Measurements from ENCODE around the gene BMP7. TPM values are rescaled to one million over a fixed set of nuclear protein-coding genes. Genes with fewer than 3 reads are reported as not detected.

Gene BMP7
- total and polyA plus RNA-seq, 9 of the 15 experiments (the other 6 are each of a cell fraction or from before 2014, with no cell fraction given) = 0.18 TPM; not detected in 8

DNA sequence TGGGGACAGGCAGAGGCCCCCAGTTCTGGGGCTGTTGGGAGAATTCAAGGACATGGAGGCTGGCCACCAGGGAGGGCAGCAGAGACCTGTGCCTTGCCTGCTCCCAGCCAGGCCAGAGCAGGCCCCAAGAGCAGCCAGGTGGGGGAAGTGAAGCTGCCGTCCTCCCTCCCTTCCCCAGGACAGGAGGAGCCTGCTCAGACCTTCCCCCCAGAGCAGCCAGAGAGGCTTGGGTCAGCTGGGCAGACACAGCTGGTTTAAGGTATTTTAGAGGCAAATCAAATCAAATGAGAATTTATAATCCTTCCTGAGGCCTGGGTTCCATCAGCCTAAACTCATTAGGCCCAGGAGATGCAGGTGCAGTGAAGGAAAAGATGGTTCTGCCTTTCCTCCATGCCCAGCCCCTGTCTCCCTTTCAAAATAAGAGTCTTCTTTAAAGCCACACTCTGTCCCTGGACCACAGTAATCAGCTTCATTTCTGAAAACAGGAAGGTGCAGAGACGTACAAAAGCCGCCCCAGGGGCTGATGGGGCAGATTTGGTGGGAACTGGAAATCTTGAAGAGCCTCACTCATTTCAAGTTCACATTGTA is 21.7 kb downstream of the BMP7 start:
- H3K79me2 ChIP-seq (ENCODE audit: control insufficient read depth, insufficient read depth, low read length) = no peaks in the 10 kb centered on the region
- no peak overlapping the region for H3K4me3 ChIP-seq
- intact Hi-C loops (cut with micrococcal nuclease) (no loop called here), in situ Hi-C loops (cut with MboI) (no loop called here)
- H3K9ac ChIP-seq (ENCODE audit: insufficient read depth in 1 of 2, low read depth in 2 of 2, low read length in 2 of 2) = no peak overlapping the region
- peaks cover 2% of the 10 kb centered on the region for H3K9me1 ChIP-seq (ENCODE audit: control insufficient read depth, insufficient read depth, low read length)
- no peak for FAIRE-seq
- H4K20me1 ChIP-seq (replicated peaks; ENCODE audit: control insufficient read depth, insufficient read depth, low read length) = no peaks in the 10 kb centered on the region
- DNase-seq (ENCODE audit: extremely low read depth in 1 of 4, low spot score in 3 of 4) = peak in 2 of 4 experiments; percentile 14 to 30
- ChIA-PET POLR2A (no interaction called here), CTCF (ENCODE audit: low intra/inter-chr PET ratio) (no interaction called here)
- H3K36me3 ChIP-seq (ENCODE audit: control insufficient read depth, insufficient read depth, low read length) = no peaks in the 10 kb centered on the region
- H3K4me2 ChIP-seq (ENCODE audit: insufficient read depth, low read length) = no peak overlapping the region
- H3K27ac ChIP-seq (ENCODE audit: extremely low read depth, low read depth, low read length) = no peak overlapping the region
- 4% methylated on average over 3 of the region's 3 CpGs for WGBS (ENCODE audit: insufficient coverage, low coverage, missing lambda C conversion rate)
- H3K27me3 ChIP-seq (ENCODE audit: control insufficient read depth in 2 of 2, insufficient read depth in 2 of 2, low read length in 2 of 2) = peaks cover 0 to 14% of the 10 kb centered on the region in 2 experiments; a peak in 1 of 5 replicates
- no peaks in the 10 kb centered on the region for H3K4me1 ChIP-seq (replicated peaks in 1 of 2; ENCODE audit: control insufficient read depth in 2 of 2, insufficient read depth in 2 of 2, low read length in 2 of 2)
- no peak overlapping the region for H2AFZ ChIP-seq (ENCODE audit: low read depth, low read length)
- no peaks in the 10 kb centered on the region for H3K9me3 ChIP-seq (replicated peaks; ENCODE audit: control insufficient read depth, insufficient read depth, low read depth, low read length)
- BruUV-seq (replicated peaks) = no TSS peak
- ATAC-seq = peak; percentile 91
- TF ChIP-seq, protein P1, sequence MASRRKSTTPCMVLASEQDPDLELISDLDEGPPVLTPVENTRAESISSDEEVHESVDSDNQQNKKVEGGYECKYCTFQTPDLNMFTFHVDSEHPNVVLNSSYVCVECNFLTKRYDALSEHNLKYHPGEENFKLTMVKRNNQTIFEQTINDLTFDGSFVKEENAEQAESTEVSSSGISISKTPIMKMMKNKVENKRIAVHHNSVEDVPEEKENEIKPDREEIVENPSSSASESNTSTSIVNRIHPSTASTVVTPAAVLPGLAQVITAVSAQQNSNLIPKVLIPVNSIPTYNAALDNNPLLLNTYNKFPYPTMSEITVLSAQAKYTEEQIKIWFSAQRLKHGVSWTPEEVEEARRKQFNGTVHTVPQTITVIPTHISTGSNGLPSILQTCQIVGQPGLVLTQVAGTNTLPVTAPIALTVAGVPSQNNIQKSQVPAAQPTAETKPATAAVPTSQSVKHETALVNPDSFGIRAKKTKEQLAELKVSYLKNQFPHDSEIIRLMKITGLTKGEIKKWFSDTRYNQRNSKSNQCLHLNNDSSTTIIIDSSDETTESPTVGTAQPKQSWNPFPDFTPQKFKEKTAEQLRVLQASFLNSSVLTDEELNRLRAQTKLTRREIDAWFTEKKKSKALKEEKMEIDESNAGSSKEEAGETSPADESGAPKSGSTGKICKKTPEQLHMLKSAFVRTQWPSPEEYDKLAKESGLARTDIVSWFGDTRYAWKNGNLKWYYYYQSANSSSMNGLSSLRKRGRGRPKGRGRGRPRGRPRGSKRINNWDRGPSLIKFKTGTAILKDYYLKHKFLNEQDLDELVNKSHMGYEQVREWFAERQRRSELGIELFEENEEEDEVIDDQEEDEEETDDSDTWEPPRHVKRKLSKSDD (conservative IDR thresholded peaks at IDR 0.05; ENCODE audit: low read length) = no peak
- TF ChIP-seq, protein P2, sequence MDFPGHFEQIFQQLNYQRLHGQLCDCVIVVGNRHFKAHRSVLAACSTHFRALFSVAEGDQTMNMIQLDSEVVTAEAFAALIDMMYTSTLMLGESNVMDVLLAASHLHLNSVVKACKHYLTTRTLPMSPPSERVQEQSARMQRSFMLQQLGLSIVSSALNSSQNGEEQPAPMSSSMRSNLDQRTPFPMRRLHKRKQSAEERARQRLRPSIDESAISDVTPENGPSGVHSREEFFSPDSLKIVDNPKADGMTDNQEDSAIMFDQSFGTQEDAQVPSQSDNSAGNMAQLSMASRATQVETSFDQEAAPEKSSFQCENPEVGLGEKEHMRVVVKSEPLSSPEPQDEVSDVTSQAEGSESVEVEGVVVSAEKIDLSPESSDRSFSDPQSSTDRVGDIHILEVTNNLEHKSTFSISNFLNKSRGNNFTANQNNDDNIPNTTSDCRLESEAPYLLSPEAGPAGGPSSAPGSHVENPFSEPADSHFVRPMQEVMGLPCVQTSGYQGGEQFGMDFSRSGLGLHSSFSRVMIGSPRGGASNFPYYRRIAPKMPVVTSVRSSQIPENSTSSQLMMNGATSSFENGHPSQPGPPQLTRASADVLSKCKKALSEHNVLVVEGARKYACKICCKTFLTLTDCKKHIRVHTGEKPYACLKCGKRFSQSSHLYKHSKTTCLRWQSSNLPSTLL (IDR thresholded peaks at IDR 0.05) = no peak
- TF ChIP-seq MYNN (IDR thresholded peaks at IDR 0.05) (peak; percentile 100), MYNN (CRISPR knock-in tag; IDR thresholded peaks at IDR 0.05) (peak; percentile 98), ZNF121 (CRISPR knock-in tag; conservative IDR thresholded peaks at IDR 0.05) (no peak), CHD4 (IDR thresholded peaks at IDR 0.05; ENCODE audit: insufficient read depth, insufficient replicate concordance, low read depth, low read length, poor library complexity, severe bottlenecking) (no peak), DMBX1 (CRISPR knock-in tag; IDR thresholded peaks at IDR 0.05; ENCODE audit: borderline replicate concordance) (no peak), ZNF354B (CRISPR knock-in tag; IDR thresholded peaks at IDR 0.05) (no peak)
- TF ChIP-seq, protein P3, sequence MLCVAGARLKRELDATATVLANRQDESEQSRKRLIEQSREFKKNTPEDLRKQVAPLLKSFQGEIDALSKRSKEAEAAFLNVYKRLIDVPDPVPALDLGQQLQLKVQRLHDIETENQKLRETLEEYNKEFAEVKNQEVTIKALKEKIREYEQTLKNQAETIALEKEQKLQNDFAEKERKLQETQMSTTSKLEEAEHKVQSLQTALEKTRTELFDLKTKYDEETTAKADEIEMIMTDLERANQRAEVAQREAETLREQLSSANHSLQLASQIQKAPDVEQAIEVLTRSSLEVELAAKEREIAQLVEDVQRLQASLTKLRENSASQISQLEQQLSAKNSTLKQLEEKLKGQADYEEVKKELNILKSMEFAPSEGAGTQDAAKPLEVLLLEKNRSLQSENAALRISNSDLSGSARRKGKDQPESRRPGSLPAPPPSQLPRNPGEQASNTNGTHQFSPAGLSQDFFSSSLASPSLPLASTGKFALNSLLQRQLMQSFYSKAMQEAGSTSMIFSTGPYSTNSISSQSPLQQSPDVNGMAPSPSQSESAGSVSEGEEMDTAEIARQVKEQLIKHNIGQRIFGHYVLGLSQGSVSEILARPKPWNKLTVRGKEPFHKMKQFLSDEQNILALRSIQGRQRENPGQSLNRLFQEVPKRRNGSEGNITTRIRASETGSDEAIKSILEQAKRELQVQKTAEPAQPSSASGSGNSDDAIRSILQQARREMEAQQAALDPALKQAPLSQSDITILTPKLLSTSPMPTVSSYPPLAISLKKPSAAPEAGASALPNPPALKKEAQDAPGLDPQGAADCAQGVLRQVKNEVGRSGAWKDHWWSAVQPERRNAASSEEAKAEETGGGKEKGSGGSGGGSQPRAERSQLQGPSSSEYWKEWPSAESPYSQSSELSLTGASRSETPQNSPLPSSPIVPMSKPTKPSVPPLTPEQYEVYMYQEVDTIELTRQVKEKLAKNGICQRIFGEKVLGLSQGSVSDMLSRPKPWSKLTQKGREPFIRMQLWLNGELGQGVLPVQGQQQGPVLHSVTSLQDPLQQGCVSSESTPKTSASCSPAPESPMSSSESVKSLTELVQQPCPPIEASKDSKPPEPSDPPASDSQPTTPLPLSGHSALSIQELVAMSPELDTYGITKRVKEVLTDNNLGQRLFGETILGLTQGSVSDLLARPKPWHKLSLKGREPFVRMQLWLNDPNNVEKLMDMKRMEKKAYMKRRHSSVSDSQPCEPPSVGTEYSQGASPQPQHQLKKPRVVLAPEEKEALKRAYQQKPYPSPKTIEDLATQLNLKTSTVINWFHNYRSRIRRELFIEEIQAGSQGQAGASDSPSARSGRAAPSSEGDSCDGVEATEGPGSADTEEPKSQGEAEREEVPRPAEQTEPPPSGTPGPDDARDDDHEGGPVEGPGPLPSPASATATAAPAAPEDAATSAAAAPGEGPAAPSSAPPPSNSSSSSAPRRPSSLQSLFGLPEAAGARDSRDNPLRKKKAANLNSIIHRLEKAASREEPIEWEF (CRISPR knock-in tag; IDR thresholded peaks at IDR 0.05) = no peak
- TF ChIP-seq, protein P4, sequence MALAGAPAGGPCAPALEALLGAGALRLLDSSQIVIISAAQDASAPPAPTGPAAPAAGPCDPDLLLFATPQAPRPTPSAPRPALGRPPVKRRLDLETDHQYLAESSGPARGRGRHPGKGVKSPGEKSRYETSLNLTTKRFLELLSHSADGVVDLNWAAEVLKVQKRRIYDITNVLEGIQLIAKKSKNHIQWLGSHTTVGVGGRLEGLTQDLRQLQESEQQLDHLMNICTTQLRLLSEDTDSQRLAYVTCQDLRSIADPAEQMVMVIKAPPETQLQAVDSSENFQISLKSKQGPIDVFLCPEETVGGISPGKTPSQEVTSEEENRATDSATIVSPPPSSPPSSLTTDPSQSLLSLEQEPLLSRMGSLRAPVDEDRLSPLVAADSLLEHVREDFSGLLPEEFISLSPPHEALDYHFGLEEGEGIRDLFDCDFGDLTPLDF (CRISPR knock-in tag; IDR thresholded peaks at IDR 0.05) = no peak

Data from K562 (cell line).